Loucy (cell line): ENCODE measurements around the gene PLEKHO2.

Experiments
- EZH2phosphoT487 ChIP-seq: fragments of 200-600 bp; IDR thresholded peaks from 2 replicates; pipeline ENCODE4 v1.6.1; 2018; ENCODE audit warnings: antibody characterized with exemption, mild to moderate bottlenecking, moderate library complexity, borderline replicate concordance
- TF ChIP-seq, protein P1 (sequence below): fragments of 200-600 bp; sonication (generic); conservative IDR thresholded peaks from 2 replicates; pipeline ENCODE4 v1.5.1; 2014; ENCODE audit warnings: mild to moderate bottlenecking, antibody characterized with exemption, low read length

DNA sequence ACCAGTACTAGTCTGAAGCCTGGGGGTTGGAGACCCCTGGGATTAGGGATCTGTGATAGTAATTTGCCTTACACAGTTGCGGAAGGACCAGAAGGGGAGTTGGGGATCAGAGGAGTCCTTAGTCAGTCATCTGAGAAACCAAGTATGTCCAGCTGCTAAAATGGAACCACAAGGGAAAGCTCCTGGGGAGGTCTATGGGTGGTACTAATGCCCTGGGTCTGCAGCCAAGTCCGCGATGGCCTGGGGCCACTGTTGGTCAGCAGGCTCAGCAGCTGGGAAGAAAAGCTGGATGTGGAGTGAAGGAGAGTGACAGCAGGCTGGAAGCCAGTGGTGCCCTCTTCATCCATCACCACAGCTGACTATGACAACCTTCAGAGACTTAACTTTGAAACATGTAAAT, 67.8 kb downstream of the PLEKHO2 start:
- TF ChIP-seq, protein P1, sequence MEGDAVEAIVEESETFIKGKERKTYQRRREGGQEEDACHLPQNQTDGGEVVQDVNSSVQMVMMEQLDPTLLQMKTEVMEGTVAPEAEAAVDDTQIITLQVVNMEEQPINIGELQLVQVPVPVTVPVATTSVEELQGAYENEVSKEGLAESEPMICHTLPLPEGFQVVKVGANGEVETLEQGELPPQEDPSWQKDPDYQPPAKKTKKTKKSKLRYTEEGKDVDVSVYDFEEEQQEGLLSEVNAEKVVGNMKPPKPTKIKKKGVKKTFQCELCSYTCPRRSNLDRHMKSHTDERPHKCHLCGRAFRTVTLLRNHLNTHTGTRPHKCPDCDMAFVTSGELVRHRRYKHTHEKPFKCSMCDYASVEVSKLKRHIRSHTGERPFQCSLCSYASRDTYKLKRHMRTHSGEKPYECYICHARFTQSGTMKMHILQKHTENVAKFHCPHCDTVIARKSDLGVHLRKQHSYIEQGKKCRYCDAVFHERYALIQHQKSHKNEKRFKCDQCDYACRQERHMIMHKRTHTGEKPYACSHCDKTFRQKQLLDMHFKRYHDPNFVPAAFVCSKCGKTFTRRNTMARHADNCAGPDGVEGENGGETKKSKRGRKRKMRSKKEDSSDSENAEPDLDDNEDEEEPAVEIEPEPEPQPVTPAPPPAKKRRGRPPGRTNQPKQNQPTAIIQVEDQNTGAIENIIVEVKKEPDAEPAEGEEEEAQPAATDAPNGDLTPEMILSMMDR = no peak
- TF ChIP-seq EZH2phosphoT487 = no peak
